Measurements from ENCODE around the gene RASSF1.

DNA sequence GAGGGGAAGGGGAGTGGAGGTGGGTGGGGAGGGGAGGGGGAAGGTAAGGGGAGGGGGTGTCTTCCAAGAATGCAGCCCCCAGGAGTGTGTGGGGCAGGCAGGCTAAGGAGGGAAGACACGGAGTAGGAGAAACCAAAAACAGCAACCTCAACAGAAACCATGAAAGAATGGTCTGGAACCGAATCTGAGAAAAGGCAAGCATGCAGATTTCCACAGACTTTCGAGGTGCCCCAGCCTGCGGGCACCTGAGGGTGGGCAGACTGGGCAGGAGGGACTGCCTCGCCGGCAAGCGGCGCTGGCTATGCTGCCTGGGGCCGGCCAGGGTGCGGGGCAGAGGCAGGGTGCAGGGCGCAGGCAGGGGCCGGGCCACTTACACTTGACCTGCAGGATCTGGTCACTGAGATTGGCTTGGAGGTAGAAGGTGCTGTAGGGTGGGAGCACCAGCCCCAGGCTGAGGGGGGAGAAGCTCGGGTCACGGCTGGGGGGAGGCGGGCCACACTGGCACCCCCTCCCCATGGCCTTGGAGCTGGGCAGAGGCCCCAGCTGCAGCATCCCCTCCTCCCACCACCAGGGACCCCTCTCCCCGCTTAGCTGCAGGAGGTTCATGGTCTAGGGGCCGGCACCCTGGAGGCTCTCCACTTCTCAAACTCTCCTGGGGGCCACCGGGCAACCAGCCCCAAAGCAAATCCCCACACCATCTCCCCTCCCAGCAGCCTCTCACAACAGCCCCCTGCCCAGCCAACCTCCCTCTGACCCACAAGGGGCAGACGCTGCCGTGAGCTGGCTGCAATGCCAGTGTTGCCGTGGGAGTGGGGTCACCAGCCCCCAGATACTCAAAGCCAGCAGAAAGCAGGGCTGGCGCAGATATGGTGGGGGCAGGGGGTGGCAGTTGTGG is 34.0 kb upstream of the RASSF1 start:
- TF ChIP-seq POLR2A (IDR thresholded peaks at IDR 0.05; ENCODE audit: low read depth, low read length) (no peak), ZZZ3 (IDR thresholded peaks at IDR 0.05; ENCODE audit: control insufficient read depth, insufficient read length, low read depth) (no peak), TAF1 (IDR thresholded peaks at IDR 0.05; ENCODE audit: borderline replicate concordance, low read depth, low read length) (no peak), RAD21 (IDR thresholded peaks at IDR 0.05; ENCODE audit: insufficient read depth, low read depth, low read length) (no peak), HDAC2 (IDR thresholded peaks at IDR 0.05) (no peak), ZNF384 (IDR thresholded peaks at IDR 0.05; ENCODE audit: borderline replicate concordance, low read depth, low read length) (no peak), CREB1 (IDR thresholded peaks at IDR 0.05; ENCODE audit: low read depth) (no peak), EGR1 (IDR thresholded peaks at IDR 0.05; ENCODE audit: borderline replicate concordance in 1 of 2, low read depth in 2 of 2, low read length in 2 of 2) (no peak)
- TF ChIP-seq, protein P1, sequence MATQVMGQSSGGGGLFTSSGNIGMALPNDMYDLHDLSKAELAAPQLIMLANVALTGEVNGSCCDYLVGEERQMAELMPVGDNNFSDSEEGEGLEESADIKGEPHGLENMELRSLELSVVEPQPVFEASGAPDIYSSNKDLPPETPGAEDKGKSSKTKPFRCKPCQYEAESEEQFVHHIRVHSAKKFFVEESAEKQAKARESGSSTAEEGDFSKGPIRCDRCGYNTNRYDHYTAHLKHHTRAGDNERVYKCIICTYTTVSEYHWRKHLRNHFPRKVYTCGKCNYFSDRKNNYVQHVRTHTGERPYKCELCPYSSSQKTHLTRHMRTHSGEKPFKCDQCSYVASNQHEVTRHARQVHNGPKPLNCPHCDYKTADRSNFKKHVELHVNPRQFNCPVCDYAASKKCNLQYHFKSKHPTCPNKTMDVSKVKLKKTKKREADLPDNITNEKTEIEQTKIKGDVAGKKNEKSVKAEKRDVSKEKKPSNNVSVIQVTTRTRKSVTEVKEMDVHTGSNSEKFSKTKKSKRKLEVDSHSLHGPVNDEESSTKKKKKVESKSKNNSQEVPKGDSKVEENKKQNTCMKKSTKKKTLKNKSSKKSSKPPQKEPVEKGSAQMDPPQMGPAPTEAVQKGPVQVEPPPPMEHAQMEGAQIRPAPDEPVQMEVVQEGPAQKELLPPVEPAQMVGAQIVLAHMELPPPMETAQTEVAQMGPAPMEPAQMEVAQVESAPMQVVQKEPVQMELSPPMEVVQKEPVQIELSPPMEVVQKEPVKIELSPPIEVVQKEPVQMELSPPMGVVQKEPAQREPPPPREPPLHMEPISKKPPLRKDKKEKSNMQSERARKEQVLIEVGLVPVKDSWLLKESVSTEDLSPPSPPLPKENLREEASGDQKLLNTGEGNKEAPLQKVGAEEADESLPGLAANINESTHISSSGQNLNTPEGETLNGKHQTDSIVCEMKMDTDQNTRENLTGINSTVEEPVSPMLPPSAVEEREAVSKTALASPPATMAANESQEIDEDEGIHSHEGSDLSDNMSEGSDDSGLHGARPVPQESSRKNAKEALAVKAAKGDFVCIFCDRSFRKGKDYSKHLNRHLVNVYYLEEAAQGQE (IDR thresholded peaks at IDR 0.05; ENCODE audit: low read depth, low read length) = no peak

Data from GM12878 (cell line).